WTC11 (cell line): ENCODE results near the gene RND1.

Experiments
- NR2C2 ChIP-seq: sonication (generic); formaldehyde crosslinking; IDR thresholded peaks from 2 replicates; pipeline ENCODE4 v1.8.0; 2022; ENCODE audit warnings: mild to moderate bottlenecking, missing genetic modification reagents
- TF ChIP-seq, protein P1 (sequence below): sonication (generic); formaldehyde crosslinking; IDR thresholded peaks from 2 replicates; pipeline ENCODE4 v1.8.1; 2023; ENCODE audit warnings: mild to moderate bottlenecking, missing genetic modification reagents, borderline replicate concordance

DNA sequence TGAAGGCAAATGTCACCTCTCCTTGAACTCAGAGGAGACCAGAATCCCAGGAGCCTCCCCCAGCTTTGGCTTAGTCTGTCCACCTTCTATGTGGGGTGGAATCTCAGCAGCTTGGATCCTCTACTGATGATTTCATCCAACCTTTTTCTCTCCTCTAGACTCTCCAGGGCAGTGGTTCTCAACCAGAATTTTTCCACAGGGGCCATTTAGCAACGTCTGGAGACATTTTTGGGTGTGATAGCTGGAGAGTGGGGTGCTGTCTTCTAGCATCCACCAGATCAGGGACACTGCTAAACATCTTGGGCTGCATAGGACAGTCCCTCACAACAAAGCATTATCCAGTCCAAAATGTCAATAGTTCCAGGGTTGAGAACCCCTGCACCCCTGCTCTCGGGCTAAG, 9.3 kb downstream of the RND1 start:
- no peak for TF ChIP-seq NR2C2
- TF ChIP-seq, protein P1, sequence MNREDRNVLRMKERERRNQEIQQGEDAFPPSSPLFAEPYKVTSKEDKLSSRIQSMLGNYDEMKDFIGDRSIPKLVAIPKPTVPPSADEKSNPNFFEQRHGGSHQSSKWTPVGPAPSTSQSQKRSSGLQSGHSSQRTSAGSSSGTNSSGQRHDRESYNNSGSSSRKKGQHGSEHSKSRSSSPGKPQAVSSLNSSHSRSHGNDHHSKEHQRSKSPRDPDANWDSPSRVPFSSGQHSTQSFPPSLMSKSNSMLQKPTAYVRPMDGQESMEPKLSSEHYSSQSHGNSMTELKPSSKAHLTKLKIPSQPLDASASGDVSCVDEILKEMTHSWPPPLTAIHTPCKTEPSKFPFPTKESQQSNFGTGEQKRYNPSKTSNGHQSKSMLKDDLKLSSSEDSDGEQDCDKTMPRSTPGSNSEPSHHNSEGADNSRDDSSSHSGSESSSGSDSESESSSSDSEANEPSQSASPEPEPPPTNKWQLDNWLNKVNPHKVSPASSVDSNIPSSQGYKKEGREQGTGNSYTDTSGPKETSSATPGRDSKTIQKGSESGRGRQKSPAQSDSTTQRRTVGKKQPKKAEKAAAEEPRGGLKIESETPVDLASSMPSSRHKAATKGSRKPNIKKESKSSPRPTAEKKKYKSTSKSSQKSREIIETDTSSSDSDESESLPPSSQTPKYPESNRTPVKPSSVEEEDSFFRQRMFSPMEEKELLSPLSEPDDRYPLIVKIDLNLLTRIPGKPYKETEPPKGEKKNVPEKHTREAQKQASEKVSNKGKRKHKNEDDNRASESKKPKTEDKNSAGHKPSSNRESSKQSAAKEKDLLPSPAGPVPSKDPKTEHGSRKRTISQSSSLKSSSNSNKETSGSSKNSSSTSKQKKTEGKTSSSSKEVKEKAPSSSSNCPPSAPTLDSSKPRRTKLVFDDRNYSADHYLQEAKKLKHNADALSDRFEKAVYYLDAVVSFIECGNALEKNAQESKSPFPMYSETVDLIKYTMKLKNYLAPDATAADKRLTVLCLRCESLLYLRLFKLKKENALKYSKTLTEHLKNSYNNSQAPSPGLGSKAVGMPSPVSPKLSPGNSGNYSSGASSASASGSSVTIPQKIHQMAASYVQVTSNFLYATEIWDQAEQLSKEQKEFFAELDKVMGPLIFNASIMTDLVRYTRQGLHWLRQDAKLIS = no peak
